ENCODE data around the gene SLC9A7.

Gene SLC9A7

GRCh38 chrX:46611658-46612362, 147.1 kb downstream of the SLC9A7 start:
- H3K79me2 ChIP-seq (ENCODE audit: insufficient read depth, low read length) = no peaks in the 10 kb centered on the region
- no peaks in the 10 kb centered on the region for H3K9me2 ChIP-seq (replicated peaks; ENCODE audit: low read depth, low read length)
- no peak overlapping the region for H3K9ac ChIP-seq (ENCODE audit: low read depth, low read length, poor library complexity, severe bottlenecking)
- H2AFZ ChIP-seq (ENCODE audit: low read length) = no peak overlapping the region
- no peaks in the 10 kb centered on the region for H3K4me1 ChIP-seq (ENCODE audit: insufficient read depth, low read length, poor library complexity, severe bottlenecking)
- no peaks in the 10 kb centered on the region for H3K9me3 ChIP-seq (ENCODE audit: insufficient read depth, low read depth, low read length)
- H3K36me3 ChIP-seq (ENCODE audit: insufficient read depth, low read length) = no peaks in the 10 kb centered on the region
- TF ChIP-seq EZH2phosphoT487 (IDR thresholded peaks at IDR 0.05; ENCODE audit: borderline replicate concordance) (no peak), CTCF (conservative IDR thresholded peaks at IDR 0.05; ENCODE audit: low read length) (no peak)
- H4K20me1 ChIP-seq (ENCODE audit: insufficient read depth, low read length, poor library complexity, severe bottlenecking) = no peaks in the 10 kb centered on the region
- H3K27me3 ChIP-seq (ENCODE audit: insufficient read depth, low read length, poor library complexity, severe bottlenecking) = no peaks in the 10 kb centered on the region
- no peak overlapping the region for H3K4me3 ChIP-seq (ENCODE audit: low read length, poor library complexity, severe bottlenecking)
- no peaks in the 10 kb centered on the region for H3F3A ChIP-seq (ENCODE audit: low read depth)
- no peak overlapping the region for H3K4me2 ChIP-seq (ENCODE audit: low read depth, low read length, poor library complexity, severe bottlenecking)

GRCh38 chrX:46610070-46610658, 148.8 kb downstream of the SLC9A7 start:
- no peak overlapping the region for H3K9ac ChIP-seq (ENCODE audit: low read depth, low read length, poor library complexity, severe bottlenecking)
- H3K9me3 ChIP-seq (ENCODE audit: insufficient read depth, low read depth, low read length) = no peaks in the 10 kb centered on the region
- H3K36me3 ChIP-seq (ENCODE audit: insufficient read depth, low read length) = no peaks in the 10 kb centered on the region
- no peaks in the 10 kb centered on the region for H3K79me2 ChIP-seq (ENCODE audit: insufficient read depth, low read length)
- no peak overlapping the region for H3K4me2 ChIP-seq (ENCODE audit: low read depth, low read length, poor library complexity, severe bottlenecking)
- H3F3A ChIP-seq (ENCODE audit: low read depth) = no peaks in the 10 kb centered on the region
- H4K20me1 ChIP-seq (ENCODE audit: insufficient read depth, low read length, poor library complexity, severe bottlenecking) = no peaks in the 10 kb centered on the region
- H3K4me3 ChIP-seq (ENCODE audit: low read length, poor library complexity, severe bottlenecking) = no peak overlapping the region
- H3K4me1 ChIP-seq (ENCODE audit: insufficient read depth, low read length, poor library complexity, severe bottlenecking) = no peaks in the 10 kb centered on the region
- no peaks in the 10 kb centered on the region for H3K27me3 ChIP-seq (ENCODE audit: insufficient read depth, low read length, poor library complexity, severe bottlenecking)
- TF ChIP-seq CTCF (conservative IDR thresholded peaks at IDR 0.05; ENCODE audit: low read length) = no peak
- no peak for TF ChIP-seq EZH2phosphoT487 (IDR thresholded peaks at IDR 0.05; ENCODE audit: borderline replicate concordance)
- no peaks in the 10 kb centered on the region for H3K9me2 ChIP-seq (replicated peaks; ENCODE audit: low read depth, low read length)
- no peak overlapping the region for H2AFZ ChIP-seq (ENCODE audit: low read length)

DNA sequence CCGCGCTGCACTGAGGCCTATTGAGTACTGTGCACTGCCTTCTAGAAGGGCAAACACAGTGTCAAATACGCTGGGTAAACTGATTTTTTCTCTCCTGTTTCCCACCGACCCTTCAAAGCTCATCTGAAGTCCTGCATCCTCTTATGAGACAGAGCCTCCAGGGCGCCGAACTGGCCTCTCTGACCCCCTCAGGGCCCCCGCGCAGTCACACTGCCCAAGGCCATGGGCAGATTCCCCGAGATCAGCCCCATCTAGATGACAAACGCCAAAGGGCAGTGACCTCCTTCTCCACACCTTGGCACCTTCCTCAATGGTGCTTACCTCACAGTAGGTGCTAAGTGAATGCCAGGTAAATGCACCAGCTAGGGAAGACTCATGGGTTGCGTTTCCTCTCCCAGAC, 151.0 kb downstream of the SLC9A7 start:
- no peaks in the 10 kb centered on the region for H3K9me3 ChIP-seq (ENCODE audit: insufficient read depth, low read depth, low read length)

More for the DNA sequence above, 151.0 kb downstream of the SLC9A7 start:
- Histone ChIP-seq H3K9me2 (replicated peaks; ENCODE audit: low read depth, low read length) (no peaks in the 10 kb centered on the region), H3K27me3 (ENCODE audit: insufficient read depth, low read length, poor library complexity, severe bottlenecking) (no peaks in the 10 kb centered on the region), H3K4me3 (ENCODE audit: low read length, poor library complexity, severe bottlenecking) (no peak overlapping the region), H4K20me1 (ENCODE audit: insufficient read depth, low read length, poor library complexity, severe bottlenecking) (no peaks in the 10 kb centered on the region), H3F3A (ENCODE audit: low read depth) (no peaks in the 10 kb centered on the region), H3K79me2 (ENCODE audit: insufficient read depth, low read length) (no peaks in the 10 kb centered on the region), H3K9ac (ENCODE audit: low read depth, low read length, poor library complexity, severe bottlenecking) (no peak overlapping the region), H3K4me2 (ENCODE audit: low read depth, low read length, poor library complexity, severe bottlenecking) (no peak overlapping the region), H2AFZ (ENCODE audit: low read length) (no peak overlapping the region), H3K4me1 (ENCODE audit: insufficient read depth, low read length, poor library complexity, severe bottlenecking) (no peaks in the 10 kb centered on the region), H3K36me3 (ENCODE audit: insufficient read depth, low read length) (no peaks in the 10 kb centered on the region)
- TF ChIP-seq EZH2phosphoT487 (IDR thresholded peaks at IDR 0.05; ENCODE audit: borderline replicate concordance) (no peak), CTCF (conservative IDR thresholded peaks at IDR 0.05; ENCODE audit: low read length) (no peak)

All from Loucy (cell line).